Measurements from ENCODE around the gene FGF22. TPM values are rescaled to one million over a fixed set of nuclear protein-coding genes. Genes with fewer than 3 reads are reported as not detected.

FGF22 gene
- total RNA-seq, 4 donors from 2014 or later = 0.38 to 1.6 TPM; not detected in 2

GRCh38 chr19:677201-677600 is 37.5 kb downstream of the FGF22 start:
- DNase-seq = no peak
- Histone ChIP-seq H3K4me1 (peaks cover 35 to 64% (median 37%) of the 10 kb centered on the region in 3 donors), H3K4me3 (peak overlapping the region; percentile 32 to 77 (median 52)), H3K27me3 (peaks cover 0 to 41% (median 0%) of the 10 kb centered on the region in 4 donors), H3K9me3 (no peaks in the 10 kb centered on the region), H3K36me3 (no peaks in the 10 kb centered on the region), H3K27ac (peak overlapping the region; percentile 80 to 95 (median 86))
- WGBS, 2 donors = no CpG with 5 or more reads among the region's 15 CpGs
- TF ChIP-seq CTCF (IDR thresholded peaks at IDR 0.05) (no peak), POLR2A (IDR thresholded peaks at IDR 0.05) (no peak)
- intact Hi-C loops (cut with DNase I) = no loop called here

GRCh38 chr19:677601-678436 is 38.1 kb downstream of the FGF22 start:
- Histone ChIP-seq H3K4me3 (peak overlapping the region in 3 of 4 donors; percentile 46 to 77 (median 58)), H3K9me3 (no peaks in the 10 kb centered on the region), H3K27me3 (peaks cover 0 to 41% (median 0%) of the 10 kb centered on the region in 4 donors), H3K36me3 (no peaks in the 10 kb centered on the region), H3K4me1 (peaks cover 35 to 64% (median 37%) of the 10 kb centered on the region in 3 donors), H3K27ac (peak overlapping the region; percentile 80 to 95 (median 86))
- DNase-seq = no peak
- intact Hi-C loops (cut with DNase I) = no loop called here
- 44 to 71% methylated on average over 2 to 6 of the region's 22 CpGs for WGBS, 2 donors
- TF ChIP-seq CTCF (IDR thresholded peaks at IDR 0.05) = no peak
- TF ChIP-seq POLR2A (IDR thresholded peaks at IDR 0.05) = no peak

GRCh38 chr19:678791-679388 is 39.2 kb downstream of the FGF22 start:
- Histone ChIP-seq H3K4me3 (peak overlapping the region in 3 of 4 donors; percentile 57 to 95 (median 92)), H3K9me3 (no peaks in the 10 kb centered on the region), H3K27me3 (peaks cover 0 to 39% (median 0%) of the 10 kb centered on the region in 4 donors), H3K36me3 (no peaks in the 10 kb centered on the region), H3K4me1 (peaks cover 35 to 64% (median 37%) of the 10 kb centered on the region in 3 donors), H3K27ac (peak overlapping the region; percentile 91 to 98 (median 96))
- DNase-seq = no peak
- TF ChIP-seq CTCF (IDR thresholded peaks at IDR 0.05) (no peak), POLR2A (IDR thresholded peaks at IDR 0.05) (no peak)
- intact Hi-C loops (cut with DNase I) = no loop called here
- WGBS, 2 donors = 84 to 95% methylated on average over 3 of the region's 16 CpGs

GRCh38 chr19:679418-680286 is 40.0 kb downstream of the FGF22 start:
- no CpG with 5 or more reads among the region's 69 CpGs for WGBS, 2 donors
- intact Hi-C loops (cut with DNase I) = no loop called here
- H3K4me1 ChIP-seq = peaks cover 35 to 64% (median 37%) of the 10 kb centered on the region in 3 donors
- no peak for DNase-seq
- peak overlapping the region; percentile 91 to 98 (median 96) for H3K27ac ChIP-seq
- H3K4me3 ChIP-seq = peak overlapping the region; percentile 57 to 95 (median 92)
- H3K9me3 ChIP-seq = no peaks in the 10 kb centered on the region
- TF ChIP-seq POLR2A (IDR thresholded peaks at IDR 0.05) = no peak
- no peak for TF ChIP-seq CTCF (IDR thresholded peaks at IDR 0.05)
- peaks cover 0 to 32% (median 0%) of the 10 kb centered on the region in 4 donors for H3K27me3 ChIP-seq
- no peaks in the 10 kb centered on the region for H3K36me3 ChIP-seq

All from esophagus squamous epithelium (tissue), 5 donors.